ENCODE data around the gene TTLL6.
"Not testable (repeated sequence)": the region's sequence is repeated elsewhere in the genome, so short reads cannot be mapped to it uniquely, and the experiment has no call there.

TTLL6 gene

DNA sequence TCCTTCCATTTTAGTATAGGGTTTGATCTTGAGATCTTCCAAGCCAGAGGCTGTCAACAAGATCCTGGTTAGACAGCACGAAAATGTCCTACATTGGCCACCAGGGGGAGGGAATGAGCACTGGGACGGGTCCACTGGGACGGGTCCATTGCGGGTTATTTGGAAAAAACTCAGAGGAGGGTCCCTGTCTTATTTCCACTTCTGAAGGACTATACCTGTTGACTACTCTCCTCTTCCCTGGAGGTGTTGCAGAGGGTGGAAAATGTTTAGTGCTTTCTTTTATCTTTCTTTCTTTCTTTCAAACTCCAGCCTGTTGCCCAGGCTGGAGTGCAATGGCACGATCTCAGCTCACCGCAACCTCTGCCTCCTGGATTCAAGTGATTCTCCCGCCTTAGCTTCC, 2.5 kb downstream of the TTLL6 start:
- peak; percentile 54 for DNase-seq

DNA sequence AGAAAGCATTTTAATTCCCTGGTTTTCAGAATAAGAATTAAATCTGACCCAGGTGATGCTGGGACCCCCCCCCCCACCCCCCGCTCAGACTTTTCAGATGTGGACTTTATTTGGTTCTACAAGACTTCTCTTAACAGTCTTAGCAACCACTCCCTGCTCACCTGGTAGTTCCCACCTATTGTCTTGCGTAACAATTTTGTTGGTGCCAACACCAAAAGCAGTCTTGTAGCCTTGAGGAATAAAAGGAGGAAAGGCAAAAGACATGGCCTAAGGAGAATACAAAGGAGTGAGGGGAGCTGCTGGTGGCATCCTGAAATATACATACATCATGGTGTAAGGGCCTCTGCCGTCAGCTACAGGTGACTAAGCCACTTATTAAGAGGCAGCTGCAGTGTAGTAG, 5.0 kb downstream of the TTLL6 start:
- no peak for DNase-seq

DNA sequence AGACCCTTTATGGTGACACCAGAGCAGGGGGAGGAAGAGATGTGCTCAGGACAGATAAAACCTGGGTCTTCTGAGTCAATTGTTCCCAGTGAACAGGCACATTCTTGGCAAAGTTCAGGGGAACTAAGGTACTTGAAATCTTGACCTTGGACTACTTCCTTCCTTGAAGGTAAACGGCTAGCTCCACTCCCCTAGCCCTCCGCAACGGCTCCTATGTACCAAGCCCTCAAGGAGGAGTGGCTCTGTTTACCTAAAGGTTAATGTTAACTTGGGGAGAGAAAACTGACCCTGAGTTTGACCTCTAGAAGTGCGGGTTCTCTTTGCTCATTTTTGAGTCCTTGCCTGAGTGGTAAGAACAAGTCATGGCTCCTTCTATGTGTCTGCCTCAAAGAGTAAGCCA, 7.8 kb downstream of the TTLL6 start:
- no peak for DNase-seq

DNA sequence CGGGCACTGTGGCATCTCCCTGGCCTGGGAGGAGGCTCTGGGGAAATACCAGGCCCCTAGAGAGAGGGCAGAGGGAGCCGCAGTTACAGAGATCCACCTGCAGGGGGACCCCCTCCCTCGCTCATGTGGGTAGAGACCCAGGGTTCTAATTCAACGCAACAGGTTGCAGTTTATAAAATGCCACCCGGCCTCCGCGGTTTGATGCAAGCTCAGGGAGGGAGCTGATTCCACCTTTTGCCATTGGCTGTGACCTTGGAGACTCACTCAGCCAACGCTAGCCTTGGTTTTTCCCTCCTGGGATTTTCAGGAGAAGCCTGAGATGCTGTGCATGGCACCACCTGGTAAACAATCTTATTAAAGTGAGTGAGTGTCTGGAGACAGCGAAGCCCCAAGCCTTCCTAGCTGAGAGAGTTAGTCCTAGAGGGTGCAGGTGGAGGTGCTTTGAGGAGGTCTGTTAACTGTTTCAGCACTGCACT, 12.1 kb downstream of the TTLL6 start:
- peak; percentile 68 for DNase-seq

DNA sequence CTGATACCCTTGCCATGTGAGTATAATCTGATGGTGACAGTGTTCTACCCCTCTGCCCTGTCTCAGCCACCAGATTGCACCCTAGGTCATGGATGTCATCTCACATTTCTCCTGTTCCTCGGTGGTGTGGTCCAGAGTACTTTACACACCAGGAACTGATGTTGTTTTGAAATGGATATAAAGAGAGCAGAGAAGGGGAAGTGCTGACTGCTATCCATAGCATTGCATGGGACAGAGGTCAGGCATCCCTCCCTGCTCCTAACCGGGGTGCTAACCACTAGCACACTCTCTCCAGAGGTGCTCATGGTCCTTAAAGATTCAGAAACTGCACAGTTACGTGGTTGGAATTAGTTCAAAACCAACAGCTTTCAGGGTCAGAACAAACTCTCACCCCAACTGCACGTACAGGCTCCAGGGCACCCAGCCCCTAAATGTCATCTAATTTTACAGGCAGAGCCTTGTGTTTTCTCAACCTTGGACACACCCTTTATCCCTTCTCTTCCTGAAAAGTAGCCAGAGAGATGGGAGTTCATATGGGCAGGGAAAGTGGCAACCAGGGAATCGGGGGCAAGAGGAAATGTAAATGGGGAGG, 16.3 kb downstream of the TTLL6 start:
- no peak for DNase-seq

DNA sequence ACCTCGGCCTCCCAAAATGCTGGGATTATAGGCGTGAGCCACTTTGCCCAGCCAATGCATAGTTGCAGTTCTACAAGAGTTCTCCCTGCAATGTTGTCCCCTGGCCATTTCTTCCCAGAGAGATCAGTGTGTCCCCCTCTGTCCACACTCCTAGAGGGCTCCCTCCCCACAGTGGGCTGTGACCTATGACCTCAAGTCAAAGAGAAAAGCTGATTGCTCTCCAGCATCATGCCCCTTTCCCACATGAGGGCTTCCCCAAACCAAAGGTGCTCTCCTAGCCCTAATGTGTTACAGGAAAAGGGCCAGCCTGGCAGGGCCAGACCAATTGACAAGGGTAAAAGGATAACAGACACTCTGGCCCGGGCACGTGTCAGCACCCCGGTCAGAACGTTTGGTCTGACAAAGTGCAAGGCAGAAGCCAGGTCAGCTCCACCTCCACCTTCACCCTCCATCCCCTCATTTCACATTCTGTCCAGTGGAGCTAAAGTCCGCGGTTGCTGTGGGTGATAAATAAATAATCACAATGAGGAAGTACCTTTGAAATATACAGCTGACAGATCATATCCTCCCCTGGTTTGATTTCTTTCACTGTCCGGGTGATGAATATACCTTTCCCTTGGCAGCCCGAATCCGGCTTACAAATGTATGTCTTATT, 17.8 kb downstream of the TTLL6 start:
- DNase-seq, result no peak

DNA sequence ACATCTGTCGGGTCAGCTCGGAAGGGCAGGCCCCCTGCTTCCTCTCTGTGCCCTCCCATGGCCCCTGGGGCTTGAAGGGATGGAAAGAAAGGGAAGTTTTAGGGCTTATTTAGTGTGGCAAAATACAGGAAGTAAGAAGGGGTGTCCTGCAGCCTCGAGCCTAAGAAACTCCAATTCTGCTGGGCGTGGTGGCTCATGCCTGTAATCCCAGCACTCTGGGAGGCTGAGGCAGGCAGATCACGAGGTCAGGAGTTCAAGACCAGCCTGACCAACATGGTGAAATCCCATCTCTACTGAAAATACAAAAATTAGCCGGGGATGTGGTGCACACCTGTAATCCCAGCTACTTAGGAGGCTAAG, 20.9 kb downstream of the TTLL6 start:
- DNase-seq, result not testable (repeated sequence)

DNA sequence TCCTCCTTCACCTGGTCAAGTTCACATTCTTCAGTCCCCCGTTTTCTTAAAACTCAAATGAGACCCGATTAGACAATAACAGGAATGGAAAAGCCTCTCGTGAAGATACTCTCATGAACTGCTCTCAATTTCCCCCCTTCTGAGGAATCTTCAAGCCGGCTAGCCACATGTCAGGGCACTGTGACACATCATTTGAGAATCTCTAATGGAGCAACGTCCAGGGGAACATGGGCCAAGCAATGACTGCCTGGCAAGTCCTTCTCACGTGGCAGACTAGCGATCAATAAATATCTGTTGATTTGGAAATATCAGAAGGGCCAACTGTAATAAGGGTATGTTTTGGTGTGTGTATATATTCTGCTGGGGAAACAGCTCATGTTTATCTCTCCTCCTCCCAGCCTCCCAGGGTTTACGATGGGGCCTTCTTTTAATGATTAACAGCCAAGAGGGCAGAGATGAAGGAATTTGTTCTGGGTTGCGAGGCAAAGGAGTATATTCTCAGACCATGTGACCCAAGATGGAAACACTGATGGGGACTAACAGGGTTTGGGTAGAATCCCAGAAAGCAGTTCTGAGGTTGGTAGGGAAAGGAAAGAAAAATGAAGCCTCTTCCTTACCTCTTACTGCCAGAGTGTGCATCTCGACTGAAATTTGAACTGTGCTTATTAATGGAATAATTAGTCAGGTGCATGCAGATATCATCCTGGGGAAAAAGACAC, 21.4 kb downstream of the TTLL6 start:
- DNase-seq, result no peak

DNA sequence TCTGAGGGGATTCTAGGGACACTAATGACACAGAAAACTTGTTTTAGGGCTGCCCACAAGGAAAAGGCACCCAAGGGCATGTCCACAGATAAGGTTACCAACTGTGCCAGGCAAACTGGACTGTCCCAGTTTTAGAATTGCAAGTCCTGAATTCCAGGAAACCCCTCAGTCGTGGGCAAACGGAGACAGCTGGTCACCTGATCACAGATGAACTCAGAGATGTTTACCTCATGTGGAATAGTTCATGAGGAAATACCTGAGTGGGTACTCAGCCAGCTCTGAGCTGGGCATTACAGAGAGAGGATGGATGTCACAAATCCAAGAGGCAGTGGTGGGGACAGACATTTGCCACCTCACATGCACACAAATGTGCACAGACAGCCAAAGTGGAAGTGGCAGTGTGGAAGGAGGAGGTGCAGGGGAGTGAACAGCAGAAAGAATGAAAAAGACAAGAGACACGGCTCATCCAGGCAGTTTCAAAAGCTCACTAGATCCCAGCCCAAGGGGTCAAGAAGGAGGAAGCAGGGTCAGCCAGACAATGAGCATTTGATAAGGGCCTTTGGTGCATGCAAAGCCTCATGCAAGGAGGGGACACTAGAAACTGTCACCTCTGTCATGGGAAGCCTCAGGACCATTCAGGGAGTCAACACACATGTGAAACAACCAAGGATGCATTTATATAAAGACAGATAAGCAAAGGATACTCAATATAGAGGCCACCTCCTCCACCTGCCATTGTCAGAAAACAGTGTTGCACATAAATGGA, 24.8 kb downstream of the TTLL6 start:
- no peak for DNase-seq

DNA sequence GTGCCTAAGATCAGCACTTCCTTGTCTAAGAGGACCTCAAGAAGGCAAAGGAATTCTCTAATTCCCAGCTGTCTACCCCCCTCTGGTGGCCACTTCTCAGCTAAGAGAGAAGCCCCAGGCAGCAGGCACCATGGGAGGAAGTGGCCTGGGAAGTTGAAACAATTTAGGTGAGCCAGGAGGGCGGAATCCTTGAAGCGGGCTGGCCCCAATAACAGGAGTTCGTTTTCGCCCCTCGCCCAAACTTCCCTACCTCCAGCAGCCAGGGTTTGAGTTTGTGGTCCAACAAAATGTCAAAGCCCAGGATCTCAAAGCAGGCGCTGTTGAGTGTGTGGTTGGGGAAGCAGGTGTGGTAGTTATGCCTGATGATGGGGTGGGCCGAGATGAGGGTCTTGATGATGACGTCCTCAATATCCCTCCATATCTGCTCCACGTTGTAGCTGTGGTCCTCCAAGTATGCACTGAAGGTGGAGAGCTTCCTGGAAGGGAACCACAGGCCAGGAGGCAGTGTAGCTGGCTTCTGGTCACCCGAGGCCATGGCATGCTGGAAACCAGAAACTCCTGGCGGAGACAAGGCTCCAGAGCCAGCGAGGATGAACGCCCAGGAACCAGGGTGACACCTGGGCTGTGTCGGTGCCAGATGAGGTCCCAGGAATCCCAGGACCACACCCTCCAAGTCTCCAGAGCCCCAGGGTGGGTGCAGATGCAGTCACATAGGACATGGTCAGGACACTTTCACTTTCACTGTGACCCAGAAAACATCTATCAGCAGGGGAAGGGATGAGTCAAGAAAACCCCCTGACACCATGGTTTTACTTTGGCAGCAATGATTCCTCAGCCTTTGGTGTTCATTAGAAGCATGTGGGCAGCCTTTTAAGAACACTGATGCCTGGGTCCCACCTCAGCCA, 25.6 kb downstream of the TTLL6 start:
- DNase-seq, result peak; percentile 52

DNA sequence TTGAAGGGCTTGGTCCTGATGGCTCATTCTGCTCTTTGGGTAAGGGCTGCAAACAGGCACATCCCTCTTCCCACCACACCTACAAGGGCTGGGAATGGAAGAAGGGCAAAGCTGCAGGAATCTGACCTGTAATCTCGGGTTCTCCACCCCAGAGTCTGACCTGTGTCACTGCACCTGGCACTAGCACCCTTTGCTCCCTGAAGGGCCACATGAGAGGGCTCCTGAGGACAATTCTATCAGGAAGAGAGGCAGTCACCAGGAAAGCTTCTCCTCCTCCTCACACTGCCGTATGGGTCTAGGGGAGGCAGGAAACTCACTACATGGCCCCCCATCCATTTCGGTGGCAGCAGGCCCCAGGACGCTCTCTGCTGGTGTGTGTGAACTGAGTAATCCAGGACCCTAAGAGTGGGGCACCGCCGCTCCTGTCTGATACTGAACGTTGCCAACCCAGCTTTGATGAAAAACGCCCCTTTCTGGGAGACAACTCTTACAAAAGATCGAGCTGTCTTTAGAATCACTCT, 26.4 kb downstream of the TTLL6 start:
- DNase-seq, result no peak

DNA sequence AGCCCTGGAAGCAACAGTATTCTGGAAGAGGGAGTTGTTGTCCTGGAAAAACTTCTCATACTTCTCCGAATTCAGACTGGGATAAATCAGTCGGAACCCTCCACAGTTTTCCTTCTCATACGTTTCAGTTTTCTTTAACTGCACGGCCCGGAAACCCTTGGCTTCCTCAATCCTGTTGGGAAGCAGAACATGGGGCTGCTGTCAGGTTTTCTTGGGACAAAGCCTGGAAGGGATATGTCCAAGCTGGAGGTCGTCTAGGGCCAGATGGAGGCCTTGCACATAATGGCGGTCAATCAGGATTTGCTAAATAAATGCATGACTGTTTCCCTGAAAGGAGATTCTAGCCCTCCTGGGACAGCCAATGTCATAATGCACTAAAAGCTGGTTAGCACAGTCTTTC, 29.2 kb downstream of the TTLL6 start:
- DNase-seq, result no peak

DNA sequence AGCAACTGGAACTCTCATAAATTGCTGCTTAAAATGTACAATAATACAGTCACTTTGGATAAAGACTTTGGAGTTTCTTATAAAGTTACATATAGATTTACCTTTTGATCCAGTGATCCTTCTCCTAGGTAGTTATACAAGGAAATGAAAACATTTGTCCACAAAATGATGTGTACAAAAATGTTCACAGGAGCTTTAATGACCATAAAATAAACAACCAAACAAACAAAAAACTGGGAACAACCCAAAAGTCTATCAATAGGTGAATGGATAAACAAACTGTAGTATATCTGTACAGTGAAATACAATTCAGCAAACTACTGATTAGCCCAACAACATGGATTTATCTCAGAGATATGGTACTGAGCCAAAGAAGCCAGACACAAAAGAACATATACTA, 37.6 kb downstream of the TTLL6 start:
- DNase-seq, result no peak

DNA sequence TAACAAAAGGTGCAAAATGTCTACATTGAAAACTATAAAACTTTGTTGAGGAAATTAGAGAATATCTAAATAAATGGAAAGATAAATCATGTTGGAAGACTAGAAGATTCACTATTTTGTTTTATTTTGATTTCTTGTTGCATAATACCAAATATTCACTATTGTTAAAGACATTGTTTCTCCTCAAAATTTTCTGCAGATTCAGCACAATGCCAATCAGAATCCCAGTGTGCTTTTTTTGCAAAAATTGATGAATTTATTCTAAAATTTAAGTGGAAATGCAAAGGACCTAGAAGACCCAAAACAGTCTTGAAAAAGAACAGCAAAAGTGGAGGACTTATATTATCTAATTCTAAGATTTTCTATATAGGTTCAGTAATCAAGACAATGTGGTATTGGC, 40.4 kb downstream of the TTLL6 start:
- no peak for DNase-seq

DNA sequence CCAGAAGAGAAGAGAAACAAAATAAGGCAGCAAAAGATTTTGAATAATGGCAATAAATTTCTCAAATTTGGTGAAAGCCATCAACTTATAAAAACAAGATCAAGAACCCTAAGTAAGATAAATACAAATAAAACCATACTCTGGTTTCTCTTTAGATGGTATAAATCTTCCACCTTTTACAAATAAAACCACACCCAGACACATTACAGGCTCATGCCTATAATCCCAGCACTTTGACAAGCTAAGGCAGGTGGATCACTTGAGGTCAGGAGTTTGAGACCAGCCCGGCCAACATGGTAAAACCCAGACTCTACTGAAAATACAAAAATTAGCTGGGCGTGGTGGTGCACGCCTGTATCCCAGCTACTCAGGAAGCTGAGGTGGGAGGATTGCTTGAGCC, 43.8 kb downstream of the TTLL6 start:
- DNase-seq, result no peak

DNA sequence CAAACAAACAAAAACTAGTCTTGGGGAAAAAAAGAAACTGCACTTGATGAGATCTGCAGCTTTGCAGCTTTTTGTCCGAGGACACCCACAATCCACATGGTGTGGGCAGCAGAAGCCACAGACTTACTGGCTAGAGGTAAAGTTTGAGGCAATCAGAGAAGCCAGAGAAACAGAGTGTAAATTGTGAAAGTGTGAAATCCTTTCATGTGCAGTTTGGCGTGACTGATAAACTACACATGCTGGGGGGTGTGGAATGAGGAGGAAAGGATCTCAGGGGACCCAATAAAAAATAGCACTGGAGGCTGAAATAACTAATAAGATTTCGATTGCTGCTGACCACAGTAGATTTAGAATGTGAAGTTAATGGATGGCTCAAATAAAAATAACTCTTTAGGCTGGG, 46.1 kb downstream of the TTLL6 start:
- no peak for DNase-seq

DNA sequence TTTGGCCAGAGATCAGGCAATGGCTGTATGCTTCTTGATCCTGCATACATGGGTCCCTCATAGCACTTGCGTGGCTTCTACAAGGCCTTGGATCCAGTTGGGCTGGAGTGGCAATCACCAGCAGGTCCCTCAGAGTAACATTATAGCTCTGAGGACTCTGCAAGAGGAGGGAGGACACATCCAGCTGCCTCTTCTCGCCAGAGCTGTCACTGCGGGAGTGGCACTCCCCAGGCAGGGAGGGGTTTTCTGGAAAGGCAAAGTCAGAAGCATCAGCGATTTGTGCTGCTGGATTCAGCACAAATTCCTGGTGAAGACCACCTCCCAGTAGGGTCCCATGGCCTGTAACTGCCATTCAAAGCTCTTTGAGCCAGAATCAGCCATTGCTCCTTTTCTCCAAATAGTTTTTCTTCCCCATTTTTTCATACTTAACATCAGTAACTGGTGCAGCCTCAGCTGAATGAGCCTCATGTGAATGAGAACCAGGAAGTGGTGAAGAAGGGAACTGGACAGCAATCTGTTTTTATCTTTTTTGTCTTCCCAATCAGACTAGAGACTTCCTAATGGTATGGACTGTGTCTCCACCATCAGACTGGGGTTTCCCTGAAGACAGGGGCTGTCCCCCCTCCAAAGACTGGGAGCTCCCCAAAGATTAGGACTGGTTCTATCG, 47.9 kb downstream of the TTLL6 start:
- DNase-seq, result no peak

DNA sequence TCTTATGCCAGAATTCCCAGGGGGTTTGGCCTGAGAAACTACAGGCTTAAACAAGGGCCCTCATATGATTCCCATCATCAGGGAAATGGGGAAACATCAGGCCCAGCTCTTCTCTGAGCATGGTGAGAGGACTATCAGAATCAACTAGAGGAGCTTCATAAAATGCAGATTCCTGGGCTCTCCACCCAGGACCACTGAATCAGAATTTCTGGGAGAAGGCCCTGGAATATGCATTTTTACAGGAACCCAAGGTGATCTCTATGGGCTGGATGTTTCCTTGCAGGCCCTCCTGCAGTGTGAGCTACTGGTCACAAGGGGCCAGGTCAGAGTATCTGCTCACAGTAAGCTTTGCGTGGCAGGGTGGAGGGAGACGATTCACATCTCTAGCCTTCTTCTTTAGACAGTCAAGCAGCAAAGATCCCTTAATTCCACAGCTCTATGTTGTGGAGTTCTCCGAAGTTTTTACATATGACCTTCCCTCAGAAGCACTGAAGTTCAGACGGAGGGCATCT, 49.7 kb downstream of the TTLL6 start:
- DNase-seq, result no peak

DNA sequence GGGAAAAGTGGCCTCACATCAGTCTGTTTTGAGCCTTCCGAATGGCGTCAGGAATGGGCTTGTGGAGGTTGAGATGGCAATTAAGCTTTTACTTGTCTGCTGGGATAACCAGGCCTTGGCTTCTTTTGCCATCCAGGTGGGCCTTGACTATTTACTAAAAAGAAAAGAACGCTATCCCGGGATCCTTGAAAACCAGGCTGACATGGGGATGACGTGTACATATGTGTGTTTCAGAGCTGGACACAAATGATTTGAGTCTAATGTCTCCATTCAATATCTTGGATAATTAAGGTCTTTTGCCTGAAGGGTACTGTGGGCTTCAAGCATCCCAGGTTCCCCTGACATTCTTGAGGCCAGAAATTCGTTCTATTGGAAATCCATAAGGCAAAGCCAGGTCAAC, 55.9 kb downstream of the TTLL6 start:
- no peak for DNase-seq

DNA sequence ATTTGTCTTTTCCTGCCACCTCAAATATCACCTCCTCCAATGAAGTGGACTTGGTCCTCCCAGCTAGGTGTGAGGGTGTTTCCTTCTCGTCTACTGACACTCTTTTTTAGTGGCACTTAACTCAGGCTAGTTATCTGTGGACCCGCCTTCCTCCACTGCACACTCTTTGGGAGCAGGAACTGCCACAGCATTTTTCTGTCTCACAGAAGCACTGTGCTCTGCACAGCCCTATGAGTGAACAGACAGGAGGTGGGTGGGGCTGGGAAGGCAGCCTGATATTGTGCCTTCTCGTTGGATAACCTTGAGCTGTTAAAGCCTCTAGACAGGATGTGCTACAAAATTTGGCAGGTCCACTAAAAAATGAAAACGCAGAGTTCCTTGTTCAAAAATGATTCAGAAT, 56.6 kb downstream of the TTLL6 start:
- DNase-seq, result no peak

DNA sequence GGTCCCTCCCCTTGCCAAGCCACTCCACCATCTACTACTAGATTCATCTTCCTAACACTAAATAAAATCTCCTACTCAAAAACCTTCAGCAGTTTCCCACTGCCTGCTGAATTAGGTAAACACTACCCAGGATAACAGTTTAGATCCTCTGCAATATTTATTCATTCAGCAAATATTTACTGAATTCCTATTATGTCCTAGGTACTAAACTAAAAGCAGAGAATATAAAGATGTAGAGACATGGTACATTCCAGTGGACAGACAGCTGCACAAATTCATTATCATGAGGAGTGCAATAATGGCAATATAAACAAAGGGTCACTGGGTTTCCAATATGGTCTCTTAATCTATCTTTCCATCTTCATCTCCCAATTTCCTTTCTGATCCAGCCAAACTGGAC, 57.7 kb downstream of the TTLL6 start:
- no peak for DNase-seq

All from retina (tissue), 1 donor.